CD4-positive, alpha-beta T cell treated with Interleukin-17A for 4 hours (primary cell): Measurements from ENCODE around the gene COL5A1.
"Not testable (repeated sequence)": the region's sequence is repeated elsewhere in the genome, so short reads cannot be mapped to it uniquely, and the experiment has no call there.

Experiments used
- DNase-seq: peaks from one replicate; pipeline ENCODE4 v3.0.0-alpha.2; 2020; ENCODE audit warnings: mixed read lengths

COL5A1 gene

DNA sequence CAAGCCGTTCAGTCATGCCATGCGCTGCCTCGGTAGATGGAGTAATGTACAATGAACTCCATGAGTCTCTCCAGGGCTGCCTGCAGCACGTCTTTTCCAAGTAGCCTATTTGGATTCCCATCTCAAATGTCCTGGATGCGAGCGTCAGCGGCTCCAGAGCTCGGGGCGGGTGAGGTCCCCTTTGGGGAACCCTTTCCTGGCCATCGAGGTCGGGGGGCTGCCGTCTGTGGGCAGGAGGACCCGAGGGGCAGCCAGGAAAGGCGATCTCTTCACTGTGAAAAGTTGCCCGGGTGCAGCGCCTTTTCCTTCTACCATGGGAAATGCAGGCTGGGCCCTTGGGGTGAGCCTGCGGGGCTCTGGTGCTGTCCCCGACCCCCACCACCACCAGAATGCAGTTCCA is 202.1 kb downstream of the COL5A1 start:
- DNase-seq: no peak

DNA sequence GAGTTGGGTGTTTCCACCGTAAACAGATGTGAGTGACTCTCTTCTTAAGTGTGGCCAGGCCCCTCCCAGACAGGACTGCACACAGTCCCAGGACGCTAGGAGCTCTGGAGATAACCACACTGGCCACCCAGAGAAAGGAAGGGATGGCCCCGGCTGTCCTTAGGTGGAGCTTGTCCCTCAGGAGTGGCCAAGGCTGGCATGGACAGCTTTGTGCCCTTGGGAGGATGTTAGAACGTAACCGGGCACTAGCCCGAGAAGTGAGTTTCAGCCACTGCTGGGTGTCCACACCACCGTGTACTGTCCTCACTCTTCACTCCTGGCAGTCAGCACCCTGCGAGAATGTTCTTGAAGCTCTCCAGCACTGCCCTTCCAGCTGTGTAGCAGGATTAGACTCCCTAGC is 203.2 kb downstream of the COL5A1 start:
- DNase-seq: no peak

DNA sequence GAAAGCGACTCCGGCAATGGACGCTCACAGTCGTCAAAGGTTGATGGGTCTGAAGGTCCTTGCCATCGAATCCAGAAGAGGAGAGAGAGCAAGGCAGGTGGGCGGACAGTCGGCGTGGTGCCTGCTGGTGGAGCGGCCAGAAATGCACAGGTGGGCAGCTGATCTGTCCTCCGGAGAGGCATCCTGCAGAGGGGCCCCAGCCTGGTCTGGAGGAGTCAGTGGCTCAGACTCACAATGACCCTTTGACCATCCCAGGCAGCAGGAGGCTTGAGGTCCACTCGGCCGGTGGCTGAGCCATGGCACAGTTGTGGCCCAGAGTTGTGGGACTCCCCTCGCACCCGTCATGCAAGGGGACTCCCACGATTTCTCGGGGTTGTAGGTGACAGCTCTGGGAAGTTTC is 204.6 kb downstream of the COL5A1 start:
- DNase-seq: no peak

DNA sequence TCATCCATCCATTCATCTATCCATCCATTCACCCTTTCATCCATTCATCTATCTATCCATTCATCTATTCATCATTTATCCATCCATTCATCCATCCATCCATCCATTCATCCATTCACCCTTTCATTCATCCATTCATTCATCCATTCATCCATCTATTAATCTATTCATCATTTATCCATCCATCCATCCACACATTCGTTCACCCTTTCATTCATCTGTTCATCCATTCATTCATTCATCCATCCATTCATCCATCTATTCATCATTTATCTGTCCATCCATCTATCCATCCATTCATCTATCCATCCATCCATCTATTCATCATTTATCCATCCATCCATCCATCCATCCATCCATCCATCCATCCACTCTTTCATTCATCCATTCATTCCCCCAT is 205.1 kb downstream of the COL5A1 start:
- no peak for DNase-seq

DNA sequence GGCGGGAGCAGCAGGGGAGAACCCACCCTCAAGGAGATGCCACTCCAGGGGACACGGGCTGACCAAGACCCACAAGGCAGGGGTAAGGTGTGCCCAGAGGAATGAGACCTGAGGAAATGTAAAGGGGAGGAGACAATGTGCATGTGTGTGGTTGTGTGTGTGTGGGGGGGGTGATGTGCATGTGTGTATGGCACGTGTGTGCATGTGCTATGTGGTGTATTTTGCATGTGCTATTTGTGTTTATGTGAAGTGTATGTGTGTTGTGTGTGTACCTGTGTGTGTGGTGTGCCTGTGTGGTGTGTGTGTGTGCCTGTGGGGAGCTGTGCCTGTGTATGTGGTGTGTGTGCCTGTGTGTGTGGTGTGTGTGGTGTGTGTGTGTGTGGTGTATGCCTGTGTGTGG is 205.5 kb downstream of the COL5A1 start:
- DNase-seq: no peak

DNA sequence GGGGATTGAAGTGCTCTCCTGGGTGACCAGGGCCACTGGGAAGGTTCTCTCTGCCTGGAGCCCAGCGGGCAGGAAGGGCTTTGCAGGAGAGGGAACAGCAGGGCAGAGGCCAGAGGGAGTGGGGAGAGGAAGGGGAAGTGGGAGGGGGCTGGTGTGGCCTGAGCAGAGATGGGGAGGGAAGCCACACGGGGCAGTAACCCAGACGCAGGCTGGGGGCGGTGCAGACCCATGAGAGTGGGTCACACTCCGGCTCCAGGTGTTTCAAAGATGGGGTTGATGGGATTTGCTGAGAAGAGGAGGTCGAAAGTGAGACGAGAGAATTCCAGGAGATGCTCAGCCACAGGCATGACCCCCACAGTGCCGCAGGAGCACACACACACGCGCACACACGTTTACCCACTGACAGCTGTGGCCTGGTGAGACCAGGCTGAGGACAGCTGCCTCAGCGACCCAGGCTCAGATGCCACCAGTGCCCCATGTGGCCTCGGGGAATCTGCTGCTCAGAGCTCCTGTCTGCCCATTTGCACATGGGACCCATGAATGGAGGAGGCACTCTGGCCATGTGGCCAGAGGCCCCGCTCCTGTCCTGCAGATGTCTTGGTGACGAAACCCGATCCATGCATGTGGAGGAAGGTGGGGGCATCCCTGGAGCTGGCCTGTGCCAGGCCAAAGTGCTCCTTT is 206.3 kb downstream of the COL5A1 start:
- no peak for DNase-seq

DNA sequence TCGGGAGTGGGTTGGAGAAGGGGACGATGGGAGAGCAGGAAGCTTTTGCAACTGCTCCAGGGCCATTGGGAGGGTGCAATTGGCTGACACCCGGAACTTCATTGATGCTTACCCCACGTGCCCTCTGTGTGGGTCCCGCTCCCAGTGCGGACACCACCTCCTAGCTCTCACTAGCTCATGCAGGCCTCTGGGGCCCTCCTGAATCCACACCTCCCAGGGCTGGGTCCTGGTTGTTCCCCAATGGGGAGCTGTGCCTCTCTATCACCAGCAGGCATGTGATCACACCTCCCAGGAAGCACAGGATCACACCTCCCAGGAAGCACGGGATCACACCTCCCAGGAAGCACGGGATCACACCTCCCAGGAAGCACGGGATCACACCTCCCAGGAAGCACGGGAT is 206.9 kb downstream of the COL5A1 start:
- no peak for DNase-seq

DNA sequence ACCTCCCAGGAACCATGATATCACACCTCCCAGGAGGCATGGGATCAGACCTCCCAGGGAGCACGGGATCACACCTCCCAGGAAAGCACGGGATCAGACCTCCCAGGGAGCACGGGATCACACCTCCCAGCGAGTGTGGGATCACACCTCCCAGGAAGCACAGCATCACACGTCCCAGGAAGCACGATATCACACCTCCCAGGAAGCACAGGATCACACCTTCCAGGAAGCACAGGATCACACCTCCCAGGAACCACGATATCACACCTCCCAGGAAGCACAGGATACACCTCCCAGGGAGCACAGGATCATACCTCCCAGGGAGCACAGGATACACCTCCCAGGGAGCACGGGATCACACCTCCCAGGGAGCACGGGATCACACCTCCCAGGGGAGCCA is 209.0 kb downstream of the COL5A1 start:
- DNase-seq: no peak

DNA sequence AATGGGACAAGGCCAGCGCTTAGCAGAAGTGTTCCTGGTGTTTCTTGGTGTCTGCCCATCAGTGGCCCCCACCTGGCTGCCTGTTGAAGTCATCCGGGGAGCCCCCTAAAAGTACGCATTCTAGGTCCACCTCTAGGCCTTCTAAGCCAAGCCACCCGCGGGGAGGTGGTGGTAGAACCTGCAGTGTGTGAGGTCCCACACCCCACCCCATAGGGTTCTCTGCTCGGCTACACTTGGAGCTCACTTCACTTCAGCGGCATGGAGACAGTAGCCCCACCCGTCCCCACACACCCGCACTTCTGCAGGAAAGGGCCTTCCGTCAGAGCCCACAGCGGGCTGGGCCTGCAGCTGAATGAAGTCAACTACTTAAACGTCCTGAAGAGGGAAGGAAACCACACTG is 209.4 kb downstream of the COL5A1 start:
- DNase-seq: no peak

DNA sequence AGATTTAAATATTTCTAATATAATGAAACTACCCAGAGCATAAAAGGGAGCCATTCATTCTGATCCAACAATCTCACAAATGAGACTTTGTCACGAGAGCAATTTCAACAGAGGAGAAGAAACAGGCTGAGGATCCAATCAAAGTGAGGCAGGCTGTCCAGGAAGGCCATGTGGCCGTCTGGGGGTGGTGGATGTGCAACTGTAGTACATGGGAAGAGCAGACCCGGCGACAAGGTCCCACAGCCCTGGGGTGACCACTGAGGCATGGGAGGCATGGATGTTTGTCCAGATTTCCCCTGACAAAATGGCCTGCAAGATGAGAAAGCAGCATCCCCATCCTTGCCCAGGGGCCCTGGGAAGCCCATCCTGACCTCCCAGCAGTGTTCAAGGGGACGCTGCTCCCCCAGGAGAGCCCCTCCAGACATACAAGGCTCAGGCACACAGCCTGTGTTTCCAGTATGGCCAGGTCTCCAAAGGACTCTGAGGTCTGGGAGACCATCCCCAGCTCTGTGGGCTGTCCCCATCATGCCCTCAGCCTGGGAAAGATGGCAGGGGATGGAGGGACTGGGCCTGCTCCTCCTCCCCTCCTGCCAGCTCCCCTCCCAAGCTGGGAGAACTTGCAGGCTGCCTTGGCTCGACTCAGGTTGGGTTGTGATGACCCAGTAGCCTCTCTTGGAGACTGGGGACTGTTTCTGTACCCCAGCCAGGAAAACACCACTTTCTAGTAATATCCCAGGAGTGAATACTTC is 211.5 kb downstream of the COL5A1 start:
- DNase-seq: no peak

DNA sequence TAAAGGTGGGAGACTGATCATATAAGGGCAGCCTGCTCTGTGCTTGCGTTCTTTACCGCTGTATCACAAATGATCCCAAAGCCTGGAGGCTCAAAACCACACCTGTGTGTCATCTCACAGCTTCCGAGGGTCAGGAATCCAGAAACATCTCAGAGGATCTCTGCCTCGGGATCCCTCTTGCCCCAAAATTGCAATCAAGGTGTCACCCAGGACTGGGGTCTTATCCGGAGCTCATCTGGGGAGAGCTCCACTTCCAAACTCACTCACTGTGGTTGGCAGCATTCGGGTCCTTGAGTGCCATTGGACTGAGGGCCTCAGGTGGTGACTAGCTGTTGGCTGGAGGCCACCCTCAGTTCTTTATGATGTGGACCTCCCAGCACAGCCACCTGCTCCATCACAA is 212.3 kb downstream of the COL5A1 start:
- DNase-seq: no peak

DNA sequence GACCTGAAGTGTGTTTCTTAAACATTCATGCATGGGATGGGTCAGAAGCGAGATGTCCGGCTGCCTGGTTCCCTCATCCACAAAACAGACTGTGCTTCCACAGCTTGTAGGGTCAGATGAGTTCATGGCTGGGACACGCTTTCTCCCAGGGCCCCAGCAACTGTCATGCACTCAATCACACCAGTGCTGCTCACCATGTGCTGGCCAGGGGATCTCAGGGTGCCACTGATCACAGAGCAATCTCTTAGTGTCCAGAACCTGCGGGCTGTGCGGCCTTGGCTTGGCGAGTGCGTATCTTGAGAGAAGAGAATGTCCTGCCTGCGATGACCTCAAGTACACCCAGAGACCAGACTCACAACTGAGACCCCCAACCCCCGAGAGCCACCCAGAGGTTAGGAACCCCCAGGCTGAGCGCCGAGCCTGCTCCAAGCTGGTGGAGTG is 213.0 kb downstream of the COL5A1 start:
- DNase-seq: no peak

DNA sequence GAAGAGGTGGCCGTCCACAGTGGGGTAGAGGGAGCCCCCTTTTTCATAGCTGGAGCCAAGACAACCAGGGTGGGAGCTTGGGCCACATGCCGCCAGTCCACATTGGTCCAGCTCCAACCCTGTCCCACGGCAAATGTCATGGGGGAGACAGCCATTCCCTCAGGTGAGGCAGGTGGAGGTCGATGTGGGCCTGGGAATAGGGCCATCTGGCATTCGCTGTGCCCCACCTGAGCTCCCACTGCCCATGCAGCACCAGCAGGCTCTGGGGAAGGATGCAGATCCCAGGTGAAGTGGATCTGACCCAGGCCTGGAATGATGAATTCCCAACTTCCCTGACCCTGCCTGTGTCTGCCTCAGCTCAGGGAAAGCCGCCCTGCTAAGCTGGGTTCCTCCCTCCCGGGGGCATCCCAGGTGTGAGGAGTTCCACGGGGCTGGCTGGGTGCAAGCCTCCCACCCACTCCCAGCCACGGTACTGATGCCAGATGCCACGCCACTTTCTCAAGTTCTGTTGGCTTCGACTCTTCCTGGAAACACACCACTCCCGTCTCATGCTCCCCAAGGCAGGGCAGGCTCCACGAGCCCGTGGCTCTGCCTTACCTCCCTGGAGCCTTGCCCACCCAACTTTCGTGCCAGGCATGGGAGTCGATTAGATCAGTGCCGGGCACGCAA is 213.8 kb downstream of the COL5A1 start:
- DNase-seq: no peak

DNA sequence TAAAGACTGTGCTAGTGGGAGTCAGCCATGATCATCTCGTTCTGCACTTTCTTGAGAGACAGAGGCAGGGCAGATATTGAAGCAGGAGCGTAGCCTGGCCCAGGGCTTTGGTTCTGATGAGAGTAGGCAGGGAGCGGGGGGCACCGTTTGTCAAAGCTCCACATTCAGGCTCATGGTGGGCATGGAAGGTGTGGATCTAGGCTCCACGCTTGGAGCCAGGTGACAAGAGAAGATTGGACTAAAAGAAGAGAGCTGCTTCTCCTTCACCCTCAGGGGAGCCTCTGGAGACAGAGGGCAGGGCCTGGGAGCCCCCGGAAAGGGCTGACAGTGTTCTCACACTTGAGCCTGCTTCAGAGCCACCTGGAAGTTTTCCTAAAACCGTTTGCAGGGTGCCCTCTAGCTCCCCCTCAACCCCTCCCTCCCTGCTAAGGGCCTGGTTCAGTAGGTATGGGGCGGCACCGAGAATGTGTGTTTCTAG is 214.3 kb downstream of the COL5A1 start:
- DNase-seq: no peak

DNA sequence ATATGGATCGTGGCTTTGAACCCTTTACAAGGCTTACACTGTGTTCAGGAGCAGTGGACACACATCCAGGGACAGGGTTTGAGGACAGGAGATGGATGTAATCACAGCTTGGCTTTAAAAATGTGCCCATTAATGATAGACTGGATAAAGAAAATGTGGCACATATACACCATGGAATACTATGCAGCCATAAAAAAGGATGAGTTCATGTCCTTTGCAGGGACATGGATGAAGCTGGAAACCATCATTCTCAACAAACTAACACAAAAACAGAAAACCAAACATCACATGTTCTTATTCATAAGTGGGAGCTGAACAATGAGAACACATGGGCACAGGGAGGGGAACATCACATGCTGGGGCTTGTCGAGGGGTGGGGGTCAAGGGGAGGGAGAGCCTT is 215.8 kb downstream of the COL5A1 start:
- DNase-seq: not testable (repeated sequence)

DNA sequence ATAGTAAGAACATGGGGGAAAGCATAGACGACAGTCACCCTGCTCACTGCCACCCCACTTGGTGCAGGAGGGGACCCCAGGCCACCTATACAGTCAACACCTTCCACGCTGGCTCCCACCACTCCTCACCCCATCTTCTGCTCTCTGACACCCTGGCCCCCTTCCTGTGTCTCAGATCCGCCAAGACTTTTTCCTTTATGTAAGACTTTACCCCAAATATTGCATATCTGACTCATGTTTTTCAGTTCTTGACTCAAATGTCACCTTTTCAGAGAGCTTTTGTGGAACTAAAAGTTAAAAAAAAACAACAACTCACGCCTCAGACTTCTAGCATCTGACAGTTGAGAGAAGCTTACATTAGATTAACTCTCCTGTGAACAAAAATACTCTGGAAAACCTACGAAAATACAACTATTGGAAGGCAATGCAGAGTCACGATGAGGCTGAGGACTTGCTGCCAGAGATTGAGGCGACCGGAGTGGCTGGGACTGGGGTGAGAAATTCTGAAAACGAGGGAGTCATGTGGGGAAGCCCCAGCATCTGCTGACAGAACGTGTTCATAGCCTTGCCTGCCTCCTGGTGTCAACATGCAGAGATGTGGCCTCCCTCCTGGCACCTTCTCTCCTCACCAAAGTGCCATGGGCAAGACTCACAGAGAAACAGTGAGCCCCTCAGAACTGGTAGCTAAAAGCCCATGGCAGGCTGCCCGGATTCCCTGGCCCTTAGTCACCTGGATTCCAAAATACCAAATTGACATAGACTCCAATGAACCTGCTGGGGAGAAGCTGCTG is 216.6 kb downstream of the COL5A1 start:
- no peak for DNase-seq

DNA sequence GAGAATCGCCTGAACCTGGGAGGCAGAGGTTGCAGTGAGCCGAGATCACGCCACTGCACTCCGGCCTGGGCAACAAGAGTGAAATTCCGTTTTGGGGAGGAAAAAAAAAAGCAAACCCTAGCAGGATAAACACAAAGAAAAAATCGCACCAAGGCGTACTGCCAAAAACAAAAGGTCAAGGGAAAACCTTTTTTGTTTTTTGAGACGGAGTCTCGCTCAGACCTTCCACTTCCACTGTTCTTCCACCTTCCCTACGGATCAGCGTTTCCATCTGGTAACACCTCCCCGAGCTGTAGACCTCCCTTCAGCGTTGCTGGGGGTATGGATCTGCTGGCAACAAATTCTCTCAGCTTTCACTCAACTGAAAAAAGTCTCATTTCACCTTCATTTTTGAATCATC is 218.9 kb downstream of the COL5A1 start:
- no peak for DNase-seq

DNA sequence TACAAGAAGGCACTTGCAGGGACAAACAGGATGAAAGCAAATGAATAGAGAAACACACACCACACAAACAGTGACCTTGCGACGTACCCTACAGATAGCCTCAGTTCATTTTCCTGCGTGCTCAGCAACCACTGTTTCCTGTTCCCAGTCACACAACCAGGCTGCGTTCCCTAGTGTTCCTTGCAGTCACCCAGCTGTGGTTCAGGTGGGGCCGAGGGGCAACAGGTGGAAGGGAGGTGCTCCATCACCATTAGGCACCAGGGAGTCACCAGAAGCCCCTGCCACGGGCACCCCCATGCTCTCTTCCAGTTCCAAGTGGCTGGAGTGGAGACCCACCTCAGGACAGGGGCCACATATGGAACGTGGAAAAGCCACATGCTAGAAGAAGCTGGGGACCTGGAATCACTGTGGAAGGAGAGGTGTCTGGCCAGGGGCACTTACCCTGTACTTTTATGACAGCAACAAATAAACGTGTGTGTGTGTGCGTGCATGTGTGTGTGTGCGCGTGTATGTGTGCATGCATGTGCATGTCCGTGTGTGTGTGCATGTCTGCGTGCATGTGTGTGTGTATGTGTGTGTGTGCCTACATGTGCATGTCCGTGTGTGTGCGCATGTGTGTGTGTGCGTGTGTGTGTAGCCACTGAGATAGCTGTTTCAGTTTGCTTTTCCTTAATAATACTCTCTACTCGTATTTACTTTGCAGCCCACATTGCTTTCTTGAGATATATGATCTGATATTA is 220.2 kb downstream of the COL5A1 start:
- no peak for DNase-seq

DNA sequence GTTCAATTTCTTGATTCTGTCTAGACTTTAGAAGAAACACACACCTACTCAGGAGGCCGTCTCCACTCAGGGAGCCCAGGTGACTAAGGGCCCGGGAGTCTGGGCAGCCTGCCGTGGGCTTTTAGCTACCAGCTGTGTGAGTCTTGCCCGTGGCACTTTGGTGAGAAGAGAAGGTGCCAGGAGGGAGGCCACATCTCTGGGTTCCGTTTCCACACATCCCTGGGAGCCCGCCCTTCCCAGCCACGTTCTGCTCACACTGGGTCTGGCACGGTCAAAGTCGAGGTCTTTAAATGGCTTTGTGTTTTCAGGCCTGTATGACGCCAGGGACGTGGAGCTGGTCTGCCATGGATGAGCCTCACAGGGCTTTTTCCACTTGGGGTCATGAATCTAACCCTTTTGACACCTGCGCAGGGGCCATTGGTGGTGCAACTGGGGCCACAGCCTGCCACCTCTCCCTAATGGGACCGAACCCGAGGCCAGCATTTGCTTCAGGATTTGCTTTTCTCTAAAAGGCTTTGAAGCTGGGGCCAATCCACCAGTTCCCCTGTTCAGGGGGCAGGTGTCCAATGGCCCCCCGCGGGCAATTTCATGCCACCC is 221.8 kb downstream of the COL5A1 start:
- DNase-seq: no peak

DNA sequence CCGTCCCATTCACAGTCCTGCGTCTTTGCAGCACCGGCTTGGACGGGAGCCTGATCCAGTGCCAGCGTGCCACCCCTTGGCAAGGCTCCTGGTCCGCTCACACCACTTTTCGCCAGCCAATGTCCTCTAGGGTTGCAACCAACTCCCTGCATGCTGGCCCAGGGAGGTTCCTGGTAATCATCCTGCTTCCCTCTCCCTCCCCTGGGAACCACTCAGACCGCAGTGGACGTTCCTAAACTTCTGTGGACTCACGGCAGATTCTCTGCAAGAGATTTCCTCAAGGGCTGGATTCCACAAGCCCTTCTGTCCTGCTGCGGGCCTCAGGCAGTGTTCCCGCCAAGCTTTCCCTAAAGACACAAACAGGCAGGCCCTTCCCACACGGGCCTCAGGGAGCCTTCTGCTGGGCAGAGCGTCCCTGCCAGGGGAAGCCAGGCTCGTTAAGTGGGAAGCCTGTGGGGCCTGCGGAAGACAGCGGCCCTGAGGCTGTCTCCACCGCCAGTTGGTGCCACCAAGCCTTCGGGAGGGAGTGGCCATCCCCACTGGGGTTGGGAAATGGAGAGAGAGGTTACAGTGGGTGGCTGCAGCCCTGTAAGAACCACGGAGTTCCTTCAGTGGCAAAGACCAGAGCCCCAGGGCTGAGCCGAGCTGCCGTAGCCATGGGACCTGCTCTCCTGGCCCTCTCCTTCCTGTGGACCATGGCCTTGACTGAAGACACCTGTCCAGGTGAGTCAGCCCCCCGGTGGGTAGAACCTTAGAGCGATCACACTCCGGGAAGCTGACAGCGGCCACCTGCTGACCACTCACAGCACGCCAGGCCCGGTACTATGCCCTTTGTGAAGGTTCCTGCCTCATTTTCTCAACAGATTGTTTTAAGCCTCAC is 222.6 kb downstream of the COL5A1 start:
- no peak for DNase-seq

DNA sequence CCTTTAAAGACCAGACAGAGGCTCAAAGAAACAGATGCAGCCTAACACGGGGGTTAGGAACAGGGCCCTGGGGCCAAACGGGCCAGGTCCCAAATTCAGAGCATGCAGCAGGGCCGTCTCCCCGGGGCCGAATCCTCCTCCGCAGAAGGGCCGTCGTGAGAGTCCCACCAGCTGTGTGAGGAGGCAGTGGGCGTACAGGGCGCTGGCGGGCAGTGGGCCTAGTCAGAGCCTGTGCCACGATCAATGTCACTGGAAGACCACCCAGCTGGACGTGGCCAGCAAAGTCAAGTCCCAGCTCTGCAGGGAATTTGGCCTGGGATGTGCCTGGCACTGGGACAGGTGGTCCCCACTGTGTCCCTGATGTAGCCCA is 223.2 kb downstream of the COL5A1 start:
- DNase-seq: no peak
